GM19397 (cell line): Measurements from ENCODE around the gene PNMA6A.
"Not testable (repeated sequence)": the region's sequence is repeated elsewhere in the genome, so short reads cannot be mapped to it uniquely, and the experiment has no call there.

ENCODE experiments used
- ATAC-seq: cut with Tn5 transposase; IDR thresholded peaks from one replicate; pipeline ENCODE4 v1.9.1; 2021; ENCODE audit warnings: mild to moderate bottlenecking, moderate library complexity; ENCODE audit not compliant: unreplicated experiment

The PNMA6A gene

GRCh38 chrX:153074935-153075334 is 2.7 kb downstream of the PNMA6A start:
- ATAC-seq: no peak

- ATAC-seq: no peak
Observed at GRCh38 chrX:153075366-153075765, 3.1 kb downstream of the PNMA6A start.

- not testable (repeated sequence) for ATAC-seq
Observed at GRCh38 chrX:153077437-153078135, 5.3 kb downstream of the PNMA6A start.

GRCh38 chrX:153083238-153083923 is 11.1 kb downstream of the PNMA6A start:
- not testable (repeated sequence) for ATAC-seq

DNA sequence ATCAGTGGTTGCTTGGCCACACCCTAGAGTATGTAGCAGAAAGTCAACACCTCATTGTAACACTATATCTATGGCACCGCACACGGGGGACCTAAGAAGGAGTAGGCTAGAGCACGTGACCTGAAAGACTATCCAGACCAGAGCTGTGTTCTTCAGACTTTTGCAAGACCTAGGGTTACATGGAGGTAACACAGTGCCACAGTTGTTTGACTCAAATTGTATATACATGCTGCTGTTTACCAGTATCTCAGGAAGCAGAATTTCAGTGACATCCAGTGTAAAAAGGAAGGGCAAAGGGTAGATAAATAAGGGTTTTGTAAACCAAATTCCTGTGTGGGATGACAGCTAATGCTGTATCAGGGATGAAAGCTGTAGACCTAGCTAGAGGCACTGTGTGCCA is 30.2 kb downstream of the PNMA6A start:
- ATAC-seq: no peak

- ATAC-seq: not testable (repeated sequence)
Observed at GRCh38 chrX:153104959-153105358, 32.7 kb downstream of the PNMA6A start.

DNA sequence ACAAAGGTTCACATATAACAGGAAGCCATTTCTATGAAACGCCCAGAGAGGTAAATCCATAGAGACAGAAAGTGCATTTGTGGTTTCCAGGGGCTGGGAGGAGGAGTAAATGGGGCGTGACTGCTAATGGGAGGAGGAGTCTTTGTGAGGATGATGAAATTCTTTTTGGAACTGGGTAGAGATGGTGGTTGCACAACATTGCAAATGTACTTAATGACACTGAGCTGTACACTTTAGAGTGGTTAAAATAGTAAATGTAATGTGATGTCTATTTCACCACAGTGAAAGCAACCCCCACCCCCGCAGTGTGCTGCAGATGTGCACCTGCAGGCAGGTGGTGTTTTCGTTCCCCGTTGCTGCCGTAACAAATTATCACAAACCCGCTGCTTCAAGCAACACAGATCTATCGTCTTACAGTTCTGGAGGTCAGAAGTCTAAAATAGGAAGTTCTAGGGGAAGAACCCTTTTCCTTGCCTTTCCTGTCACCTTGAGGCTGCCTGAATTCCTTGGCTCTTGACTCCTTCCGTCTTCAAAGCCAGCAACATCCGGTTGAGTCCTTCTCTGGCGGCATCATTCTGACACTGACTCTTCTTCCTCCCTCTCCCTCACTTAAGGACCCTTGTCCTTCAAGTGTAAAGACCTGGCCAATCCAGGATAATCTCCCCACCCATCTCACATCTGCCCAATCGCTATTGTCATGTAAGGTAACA is 34.0 kb downstream of the PNMA6A start:
- not testable (repeated sequence) for ATAC-seq

GRCh38 chrX:153110735-153111134 is 38.5 kb downstream of the PNMA6A start:
- not testable (repeated sequence) for ATAC-seq

- ATAC-seq: not testable (repeated sequence)
Observed at GRCh38 chrX:153113851-153114250, 41.6 kb downstream of the PNMA6A start.

DNA sequence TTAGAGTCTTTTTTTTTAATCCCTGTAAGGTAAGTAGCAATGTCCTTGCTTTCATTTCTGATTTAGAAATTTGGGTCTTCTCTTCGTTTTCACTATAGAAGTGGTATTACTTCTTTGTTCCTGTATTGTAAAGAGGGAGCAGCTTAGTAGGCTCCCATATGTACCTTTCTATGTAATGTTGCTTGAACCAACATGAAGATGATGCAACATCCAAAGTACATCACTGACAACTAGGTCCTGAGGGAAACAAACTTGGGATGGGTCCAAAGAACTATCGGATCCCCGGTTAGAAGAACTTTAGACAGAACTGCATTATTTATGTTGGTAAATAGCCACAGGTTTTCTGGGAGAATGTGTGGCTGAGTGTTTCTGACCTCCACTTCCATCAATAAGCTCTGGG is 45.5 kb downstream of the PNMA6A start:
- ATAC-seq: not testable (repeated sequence)

DNA sequence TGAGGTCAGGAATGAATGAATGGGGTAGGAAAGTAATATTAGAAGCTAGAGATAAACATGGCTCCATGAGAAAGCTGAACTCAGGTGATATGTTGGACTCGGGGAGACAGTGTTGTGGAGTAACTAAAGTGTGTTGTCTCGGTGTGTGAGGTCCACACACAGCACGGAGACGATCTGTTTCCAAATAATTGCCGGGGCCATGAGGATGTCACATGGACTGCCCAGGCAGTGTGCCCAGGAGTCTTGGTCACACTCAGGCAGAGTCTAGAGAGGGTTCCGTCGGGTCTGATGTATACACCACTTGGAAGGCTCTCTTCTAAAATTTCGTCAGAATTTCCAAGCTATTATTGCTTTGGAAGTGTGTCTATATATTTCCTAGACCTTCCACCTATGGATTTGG is 48.0 kb downstream of the PNMA6A start:
- ATAC-seq: not testable (repeated sequence)

DNA sequence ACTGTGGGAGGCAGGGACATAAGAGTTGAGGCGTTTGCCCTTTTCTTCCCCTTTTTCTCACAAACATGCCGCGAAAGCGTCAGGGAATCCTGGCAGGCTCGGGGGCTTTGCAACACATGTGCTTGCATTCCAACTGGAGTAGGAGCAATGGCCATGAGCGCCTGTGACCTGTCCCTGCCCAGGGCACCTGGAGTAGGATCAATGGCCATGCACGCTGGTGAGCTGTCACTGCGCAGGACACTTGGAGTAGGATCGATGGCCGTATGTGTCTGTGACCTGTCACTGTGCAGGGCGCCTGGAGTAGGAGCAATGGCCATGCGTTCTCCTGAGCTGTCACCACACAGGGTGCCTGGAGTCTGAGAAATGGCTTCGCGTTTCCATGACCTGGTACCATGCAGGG is 51.2 kb downstream of the PNMA6A start:
- not testable (repeated sequence) for ATAC-seq
